HFFc6 (cell line): ENCODE results near the gene ENTPD2. TPM values are rescaled to one million over a fixed set of nuclear protein-coding genes. Genes with fewer than 3 reads are reported as not detected.

ENCODE experiments used
- DNase-seq: peaks from one replicate; pipeline ENCODE4 v3.0.0-alpha.2; 2018
- H3K27ac Mint-ChIP-seq: 2 replicates; pipeline ENCODE4 v1.8.0; 2020; ENCODE audit warnings: mild to moderate bottlenecking, mixed read lengths
- H3K27me3 Mint-ChIP-seq: 2 replicates; pipeline ENCODE4 v1.8.0; 2021; ENCODE audit warnings: mild to moderate bottlenecking, moderate library complexity, mixed read lengths; ENCODE audit not compliant: insufficient read depth
- H3K36me3 Mint-ChIP-seq: 2 replicates; pipeline ENCODE4 v1.8.0; 2021; ENCODE audit warnings: low read depth, mixed read lengths
- H3K4me1 Mint-ChIP-seq: 2 replicates; pipeline ENCODE4 v1.8.0; 2020; ENCODE audit warnings: low read depth, mixed read lengths
- H3K4me3 Mint-ChIP-seq: 2 replicates; pipeline ENCODE4 v1.8.0; 2020; ENCODE audit warnings: mild to moderate bottlenecking, moderate library complexity, mixed read lengths
- H3K9me3 Mint-ChIP-seq: 2 replicates; pipeline ENCODE4 v1.8.0; 2020; ENCODE audit warnings: mild to moderate bottlenecking, mixed read lengths
- CTCF ChIP-seq: fragments of 200-600 bp; sonication (generic); IDR thresholded peaks from 2 replicates; pipeline ENCODE4 v1.5.0; 2021; ENCODE audit warnings: antibody characterized with exemption, mild to moderate bottlenecking
- total RNA-seq, 6 experiments: library from RNA; stranded (reverse); fragmentation: NEBNext Ultra II Directional; extraction: Animal tissue kit (Norgen Biotek cat#: 25700); gene quantifications; 2 replicates in 1 of 6; 3 replicates in 5 of 6; pipeline ENCODE4 v1.2.3, GENCODE V29; 2021

Gene ENTPD2
- total RNA-seq, 6 experiments from 2014 or later = 0.12 to 0.28 (median 0.16) TPM; not detected in 3

GRCh38 chr9:137096785-137097546 is 43.1 kb upstream of the ENTPD2 start:
- TF ChIP-seq CTCF = no peak
- no peak overlapping the region for H3K4me3 Mint-ChIP-seq
- DNase-seq = no peak
- H3K4me1 Mint-ChIP-seq = no peaks in the 10 kb centered on the region
- no peaks in the 10 kb centered on the region for H3K27me3 Mint-ChIP-seq
- no peak overlapping the region for H3K27ac Mint-ChIP-seq
- H3K9me3 Mint-ChIP-seq = no peaks in the 10 kb centered on the region
- peaks cover 22% of the 10 kb centered on the region for H3K36me3 Mint-ChIP-seq

GRCh38 chr9:137095664-137096517 is 42.0 kb upstream of the ENTPD2 start:
- Mint-ChIP-seq H3K36me3 (peaks cover 22% of the 10 kb centered on the region), H3K27me3 (no peaks in the 10 kb centered on the region), H3K4me1 (no peaks in the 10 kb centered on the region), H3K4me3 (no peak overlapping the region), H3K9me3 (no peaks in the 10 kb centered on the region), H3K27ac (no peak overlapping the region)
- DNase-seq = no peak
- peak; percentile 43; the same call in 1 of the 2 replicates for TF ChIP-seq CTCF

GRCh38 chr9:137089232-137089947 is 35.5 kb upstream of the ENTPD2 start:
- H3K4me3 Mint-ChIP-seq = no peak overlapping the region
- no peaks in the 10 kb centered on the region; the same call in none of the 2 replicates for H3K27me3 Mint-ChIP-seq
- no peaks in the 10 kb centered on the region for H3K9me3 Mint-ChIP-seq
- no peak for DNase-seq
- H3K4me1 Mint-ChIP-seq = peaks cover 34% of the 10 kb centered on the region
- TF ChIP-seq CTCF = no peak
- peaks cover 9% of the 10 kb centered on the region; the same call in 1 of the 2 replicates for H3K36me3 Mint-ChIP-seq
- H3K27ac Mint-ChIP-seq = no peak overlapping the region

- H3K27ac Mint-ChIP-seq = peak overlapping the region; percentile 81; the same call in 1 of the 2 replicates
- H3K9me3 Mint-ChIP-seq = no peaks in the 10 kb centered on the region
Measured at GRCh38 chr9:137088121-137088520, 34.3 kb upstream of the ENTPD2 start.

More at GRCh38 chr9:137088121-137088520, 34.3 kb upstream of the ENTPD2 start:
- Mint-ChIP-seq H3K36me3 (peaks cover 4% of the 10 kb centered on the region; the same call in 1 of the 2 replicates), H3K4me1 (peaks cover 45% of the 10 kb centered on the region), H3K4me3 (peak overlapping the region; percentile 94), H3K27me3 (peaks cover 3% of the 10 kb centered on the region)
- TF ChIP-seq CTCF = no peak
- DNase-seq = no peak
